HepG2 (cell line): ENCODE results near the gene SLC44A4. TPM values are rescaled to one million over a fixed set of nuclear protein-coding genes. Genes with fewer than 3 reads are reported as not detected.
A peak's percentile ranks its signal among the peaks of the same experiment; 100 is the strongest.

Experiments used
- CENPT ChIP-seq: sonication (generic); formaldehyde crosslinking; IDR thresholded peaks from 2 replicates; pipeline ENCODE4 v1.8.0; 2022; ENCODE audit warnings: low read depth, mild to moderate bottlenecking, moderate library complexity, missing genetic modification reagents
- HOXD1 ChIP-seq: sonication (generic); formaldehyde crosslinking; IDR thresholded peaks from 2 replicates; pipeline ENCODE4 v1.5.0; 2020; ENCODE audit warnings: missing genetic modification reagents
- NFE2 ChIP-seq: sonication (generic); formaldehyde crosslinking; IDR thresholded peaks from 2 replicates; pipeline ENCODE4 v1.4.0; 2020; ENCODE audit warnings: missing genetic modification reagents
- NFIB ChIP-seq: sonication (generic); formaldehyde crosslinking; IDR thresholded peaks from 2 replicates; pipeline ENCODE4 v1.9.0; 2021; ENCODE audit warnings: missing genetic modification reagents, mild to moderate bottlenecking, borderline replicate concordance
- PHF8 ChIP-seq: sonication (generic); formaldehyde crosslinking; IDR thresholded peaks from 2 replicates; pipeline ENCODE4 v1.5.0; 2020; ENCODE audit warnings: missing genetic modification reagents
- POGZ ChIP-seq: sonication (generic); formaldehyde crosslinking; IDR thresholded peaks from 2 replicates; pipeline ENCODE4 v1.4.0; 2020; ENCODE audit warnings: mild to moderate bottlenecking, missing genetic modification reagents
- ZNF484 ChIP-seq: sonication (generic); formaldehyde crosslinking; IDR thresholded peaks from 2 replicates; pipeline ENCODE4 v1.5.1; 2020; ENCODE audit warnings: mild to moderate bottlenecking, low read depth, missing genetic modification reagents, borderline replicate concordance
- ZNF609 ChIP-seq: sonication (generic); formaldehyde crosslinking; IDR thresholded peaks from 2 replicates; pipeline ENCODE4 v1.4.0; 2020; ENCODE audit warnings: mild to moderate bottlenecking, missing genetic modification reagents, borderline replicate concordance
- polyA plus RNA-seq, 8 experiments: library from polyadenylated mRNA; depleted of rRNA in 3 of 8; stranded (reverse) in 7 of 8; unstranded in 1 of 8; fragments of >200 nt; fragmentation: Illumina TruSeq in 4 of 8; extraction: Trizol in 4 of 8; gene quantifications; 2 replicates each; pipeline versions ENCODE4 v1.2.1 to v1.2.3, GENCODE V29; 2011 to 2016; ENCODE audit warnings: low read depth in 4 of 8, missing spikeins in 1 of 8, mixed read lengths in 1 of 8; ENCODE audit not compliant: insufficient read depth in 1 of 8
- total RNA-seq, 5 experiments: library from RNA; depleted of rRNA; stranded (reverse); fragments of >200 nt; fragmentation: Illumina TruSeq; extraction: Trizol; gene quantifications; 2 replicates each; pipeline ENCODE4 v1.2.3, GENCODE V29; 2016; ENCODE audit warnings: low read depth in 1 of 5
- TF ChIP-seq, protein P1 (sequence below): sonication (generic); formaldehyde crosslinking; IDR thresholded peaks from 2 replicates; pipeline ENCODE4 v1.8.0; 2022; ENCODE audit warnings: low read depth, missing genetic modification reagents
- TF ChIP-seq, protein P2 (sequence below): sonication (generic); formaldehyde crosslinking; IDR thresholded peaks from 2 replicates; pipeline ENCODE4 v1.5.0; 2020; ENCODE audit warnings: missing genetic modification reagents, mild to moderate bottlenecking, borderline replicate concordance

The SLC44A4 gene
- total and polyA plus RNA-seq, 2 of the 13 experiments (the other 11 are each of a cell fraction or from before 2014, with no cell fraction given): 3.5 to 5.9 TPM

- no peak for TF ChIP-seq NFIB (CRISPR knock-in tag)
- TF ChIP-seq ZNF609 (CRISPR knock-in tag): peak; percentile 63
- peak; percentile 99 for TF ChIP-seq POGZ (CRISPR knock-in tag)
- TF ChIP-seq, protein P1, sequence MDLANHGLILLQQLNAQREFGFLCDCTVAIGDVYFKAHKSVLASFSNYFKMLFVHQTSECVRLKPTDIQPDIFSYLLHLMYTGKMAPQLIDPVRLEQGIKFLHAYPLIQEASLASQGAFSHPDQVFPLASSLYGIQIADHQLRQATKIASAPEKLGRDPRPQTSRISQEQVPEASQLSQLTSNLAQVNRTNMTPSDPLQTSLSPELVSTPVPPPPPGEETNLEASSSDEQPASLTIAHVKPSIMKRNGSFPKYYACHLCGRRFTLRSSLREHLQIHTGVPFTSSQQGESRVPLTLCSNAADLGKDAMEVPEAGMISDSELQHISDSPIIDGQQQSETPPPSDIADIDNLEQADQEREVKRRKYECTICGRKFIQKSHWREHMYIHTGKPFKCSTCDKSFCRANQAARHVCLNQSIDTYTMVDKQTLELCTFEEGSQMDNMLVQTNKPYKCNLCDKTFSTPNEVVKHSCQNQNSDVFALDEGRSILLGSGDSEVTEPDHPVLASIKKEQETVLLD (CRISPR knock-in tag): no peak
- TF ChIP-seq NFE2 (CRISPR knock-in tag): no peak
- no peak for TF ChIP-seq CENPT (CRISPR knock-in tag)
- peak; percentile 86 for TF ChIP-seq PHF8 (CRISPR knock-in tag)
- TF ChIP-seq HOXD1 (CRISPR knock-in tag): peak; percentile 39; the same call in 1 of the 2 replicates
- no peak; the same call in 1 of the 2 replicates for TF ChIP-seq ZNF484
- TF ChIP-seq, protein P2, sequence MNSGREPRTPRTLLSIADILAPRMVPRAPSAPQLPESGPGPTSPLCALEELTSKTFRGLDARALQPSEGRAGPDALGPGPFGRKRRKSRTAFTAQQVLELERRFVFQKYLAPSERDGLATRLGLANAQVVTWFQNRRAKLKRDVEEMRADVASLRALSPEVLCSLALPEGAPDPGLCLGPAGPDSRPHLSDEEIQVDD (CRISPR knock-in tag): peak; percentile 58; the same call in 1 of the 2 replicates
Measured at GRCh38 chr6:31862344-31863235, 16.2 kb downstream of the SLC44A4 start, which contains the start of gene NEU1 (continued).
